Mesothelial cell of epicardium (in vitro differentiated cells): ENCODE measurements around the gene AMOTL1. TPM values are rescaled to one million over a fixed set of nuclear protein-coding genes. Genes with fewer than 3 reads are reported as not detected.

Experiments used
- DNase-seq, 2 experiments: peaks; one replicate each; pipeline ENCODE4 v3.0.0; 2021; ENCODE audit warnings: low spot score in 2 of 2; ENCODE audit not compliant: unreplicated experiment in 2 of 2
- H3K27ac Mint-ChIP-seq: 2 replicates; pipeline ENCODE4 v1.8.0; 2021; ENCODE audit warnings: mixed read lengths
- H3K27me3 Mint-ChIP-seq: 2 replicates; pipeline ENCODE4 v1.8.0; 2021; ENCODE audit warnings: low read depth, mixed read lengths
- H3K36me3 Mint-ChIP-seq: 2 replicates; pipeline ENCODE4 v1.8.0; 2021; ENCODE audit warnings: mixed read lengths
- H3K4me1 Mint-ChIP-seq: 2 replicates; pipeline ENCODE4 v1.8.0; 2021; ENCODE audit warnings: mixed read lengths
- H3K4me3 Mint-ChIP-seq: 2 replicates; pipeline ENCODE4 v1.8.0; 2021; ENCODE audit warnings: mild to moderate bottlenecking, moderate library complexity, mixed read lengths
- H3K9me3 Mint-ChIP-seq: 2 replicates; pipeline ENCODE4 v1.8.0; 2021; ENCODE audit warnings: mixed read lengths
- CTCF ChIP-seq: fragments of 200-600 bp; sonication (generic); IDR thresholded peaks from one replicate; pipeline ENCODE4 v1.5.0; 2021; ENCODE audit warnings: antibody characterized with exemption; ENCODE audit not compliant: unreplicated experiment
- total RNA-seq: library from RNA; stranded (reverse); gene quantifications from 3 replicates; pipeline ENCODE4 v1.2.1, GENCODE V29; 2021

The AMOTL1 gene
- total RNA-seq, 1 donor from 2014 or later, result 77.8 TPM

DNA sequence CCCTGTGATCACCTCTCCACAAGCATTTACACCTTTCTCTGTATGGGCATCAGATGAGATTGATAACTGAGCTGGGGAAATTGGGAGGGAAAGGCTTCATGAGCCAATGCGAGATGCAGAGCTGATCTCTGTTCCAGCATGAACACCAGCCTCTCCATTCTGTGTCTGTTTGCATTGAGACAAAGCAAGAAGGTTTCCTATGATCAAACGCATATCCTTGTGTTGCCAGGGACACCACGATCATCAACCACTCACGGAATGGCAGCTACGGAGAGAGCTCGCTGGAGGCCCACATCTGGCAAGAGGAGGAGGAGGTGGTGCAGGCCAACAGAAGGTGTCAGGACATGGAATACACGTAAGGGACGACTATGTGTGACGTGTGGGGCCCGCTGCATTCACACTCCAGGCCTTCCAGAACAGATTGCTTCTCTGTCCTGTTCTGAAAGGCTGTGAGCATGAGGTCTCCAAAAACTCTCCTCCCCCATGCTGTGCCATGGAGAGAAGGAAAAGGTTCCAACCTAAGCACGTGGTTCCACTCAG lies 96.4 kb downstream of the AMOTL1 start:
- no peak overlapping the region for H3K27ac Mint-ChIP-seq
- no peak for TF ChIP-seq CTCF
- no peaks in the 10 kb centered on the region for H3K4me1 Mint-ChIP-seq
- H3K27me3 Mint-ChIP-seq, result no peaks in the 10 kb centered on the region
- no peaks in the 10 kb centered on the region for H3K9me3 Mint-ChIP-seq
- H3K4me3 Mint-ChIP-seq, result no peak overlapping the region
- no peak for DNase-seq
- H3K36me3 Mint-ChIP-seq, result peaks cover 39% of the 10 kb centered on the region

DNA sequence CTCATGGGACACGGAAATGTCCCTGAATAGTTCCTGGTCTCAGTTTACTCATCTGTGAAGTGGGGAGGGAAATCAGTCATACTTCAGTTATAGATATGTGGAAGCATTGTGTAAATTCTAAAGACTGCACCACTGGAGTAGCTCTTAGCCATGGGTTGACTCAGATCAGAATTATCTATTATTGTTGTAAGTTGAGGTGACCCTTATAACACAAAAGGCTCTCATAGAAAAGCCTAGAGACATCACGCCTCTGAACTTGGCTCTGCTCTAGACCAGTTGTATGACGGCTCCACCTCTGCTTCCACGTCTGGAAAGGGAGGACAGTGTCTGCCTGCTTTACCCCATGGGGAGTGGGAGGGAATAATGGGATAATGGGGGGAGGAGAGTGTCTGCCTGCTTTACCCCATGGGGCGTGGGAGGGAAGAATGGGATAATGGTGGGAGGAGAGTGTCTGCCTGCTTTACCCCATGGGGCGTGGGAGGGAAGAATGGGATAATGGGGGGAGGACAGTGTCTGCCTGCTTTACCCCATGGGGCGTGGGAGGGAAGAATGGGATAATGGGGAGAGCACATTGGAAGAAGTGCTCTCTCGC lies 98.2 kb downstream of the AMOTL1 start:
- no peak for DNase-seq
- Mint-ChIP-seq H3K4me1 (no peaks in the 10 kb centered on the region), H3K27me3 (no peaks in the 10 kb centered on the region), H3K36me3 (peaks cover 47% of the 10 kb centered on the region), H3K27ac (peak overlapping the region; percentile 39), H3K4me3 (no peak overlapping the region), H3K9me3 (no peaks in the 10 kb centered on the region)
- no peak for TF ChIP-seq CTCF

DNA sequence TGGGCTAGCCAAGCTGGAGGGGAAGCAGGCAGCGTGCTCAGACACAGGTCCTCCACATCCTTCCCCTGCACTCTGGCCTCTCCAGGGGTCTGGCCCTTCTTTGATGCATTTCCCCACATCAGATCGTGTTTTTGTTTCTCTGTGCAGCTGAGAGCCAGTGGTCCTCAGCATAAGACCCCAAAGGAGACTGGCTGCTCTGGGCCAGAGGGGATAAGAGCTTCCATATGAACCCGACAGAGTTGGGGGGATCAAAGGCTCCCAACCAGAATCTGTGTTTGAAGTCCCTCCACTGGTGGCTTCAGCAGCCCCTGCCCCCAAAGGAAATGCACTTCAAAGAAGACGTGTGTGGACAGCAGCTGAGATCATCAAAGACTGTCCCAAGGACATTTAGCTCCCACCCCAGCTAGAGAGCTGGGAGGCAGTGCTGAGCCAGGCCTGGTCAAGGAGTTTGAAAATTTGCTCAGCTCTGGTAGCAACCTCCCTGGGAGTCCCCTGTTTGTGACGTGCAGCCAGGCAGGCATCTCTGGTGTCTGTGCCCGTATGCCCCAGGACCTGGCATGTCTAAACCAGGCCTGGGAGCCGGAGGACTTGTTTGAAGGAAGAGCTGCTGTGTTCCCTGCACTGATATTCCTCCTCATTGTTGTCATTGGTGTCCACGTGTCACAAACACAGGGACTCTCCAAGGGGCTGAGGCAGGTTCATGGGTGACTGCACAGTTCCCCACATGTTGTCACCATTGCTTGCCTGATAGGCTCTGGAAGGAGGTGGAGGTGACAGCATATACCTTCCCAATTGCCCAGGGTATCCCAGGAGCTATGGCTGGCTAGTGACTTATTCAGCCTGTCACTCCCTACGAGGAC lies 99.0 kb downstream of the AMOTL1 start:
- H3K27me3 Mint-ChIP-seq, result no peaks in the 10 kb centered on the region
- TF ChIP-seq CTCF, result no peak
- H3K9me3 Mint-ChIP-seq, result no peaks in the 10 kb centered on the region
- peaks cover 51% of the 10 kb centered on the region for H3K36me3 Mint-ChIP-seq
- no peaks in the 10 kb centered on the region for H3K4me1 Mint-ChIP-seq
- peak overlapping the region; percentile 30 for H3K27ac Mint-ChIP-seq
- H3K4me3 Mint-ChIP-seq, result no peak overlapping the region
- no peak for DNase-seq

DNA sequence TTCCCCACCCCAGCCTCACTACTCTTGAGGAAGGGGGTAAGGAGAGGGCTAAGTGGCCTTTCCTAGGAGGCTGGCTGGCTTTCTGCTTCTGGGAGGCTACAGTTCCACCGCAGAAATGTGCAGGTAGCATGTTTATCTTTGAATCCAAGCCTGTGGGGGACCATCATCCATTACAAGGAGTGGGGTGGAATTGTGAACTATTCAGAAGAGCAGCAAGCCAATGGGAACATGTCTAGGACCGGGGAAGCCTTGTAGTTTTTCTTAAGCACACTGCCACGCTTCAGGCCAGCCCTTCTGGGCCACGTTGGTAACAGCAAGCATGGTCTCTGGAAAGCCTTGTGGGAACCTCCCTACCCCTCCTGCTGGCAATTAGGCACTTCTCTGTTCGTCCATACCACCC lies 100.3 kb downstream of the AMOTL1 start:
- Mint-ChIP-seq H3K27ac (no peak overlapping the region), H3K4me1 (no peaks in the 10 kb centered on the region), H3K36me3 (peaks cover 50% of the 10 kb centered on the region), H3K9me3 (no peaks in the 10 kb centered on the region), H3K4me3 (no peak overlapping the region), H3K27me3 (no peaks in the 10 kb centered on the region)
- no peak for DNase-seq
- no peak for TF ChIP-seq CTCF

DNA sequence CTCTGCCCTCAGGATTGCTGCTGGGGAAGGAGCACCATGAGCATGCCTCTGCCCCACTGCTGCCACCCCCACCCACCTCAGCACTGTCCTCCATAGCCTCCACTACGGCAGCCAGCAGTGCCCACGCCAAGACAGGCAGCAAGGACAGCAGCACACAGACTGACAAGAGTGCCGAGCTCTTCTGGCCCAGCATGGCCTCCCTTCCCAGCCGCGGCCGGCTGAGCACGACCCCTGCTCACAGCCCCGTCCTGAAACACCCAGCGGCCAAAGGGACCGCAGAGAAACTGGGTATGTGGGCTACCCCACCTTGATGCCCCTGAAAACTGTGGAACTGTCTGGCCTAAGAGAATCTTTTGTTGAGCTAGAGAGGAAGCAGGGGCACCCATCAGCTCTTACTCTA lies 101.0 kb downstream of the AMOTL1 start:
- Mint-ChIP-seq H3K4me1 (no peaks in the 10 kb centered on the region), H3K27ac (no peak overlapping the region), H3K27me3 (no peaks in the 10 kb centered on the region), H3K36me3 (peaks cover 50% of the 10 kb centered on the region), H3K9me3 (no peaks in the 10 kb centered on the region), H3K4me3 (no peak overlapping the region)
- no peak for TF ChIP-seq CTCF
- no peak for DNase-seq
